GM12878 (cell line): Measurements from ENCODE around the gene NUMB. TPM values are rescaled to one million over a fixed set of nuclear protein-coding genes. Genes with fewer than 3 reads are reported as not detected.
A peak's percentile ranks its signal among the peaks of the same experiment; 100 is the strongest.

ENCODE experiments used
- ATAC-seq: fragments of 200-7000 bp; cut with Tn5 transposase; 3 replicates; pipeline ENCODE4 v1.9.1; 2020; ENCODE audit warnings: mild to moderate bottlenecking, moderate library complexity
- BruUV-seq: library from RNA; stranded (reverse); fragments of 400-500 nt; replicated peaks from 2 replicates; lab custom pipeline; 2021; lab: Mats Ljungman, UMichigan
- CTCF ChIA-PET: fragments of 300-600 bp; sonication (Branson Sonifier 250); formaldehyde crosslinking; extraction: SDS; loops from one replicate; lab custom pipeline; 2021; ENCODE audit warnings: inconsistent platforms; lab: Yijun Ruan, JAX
- POLR2A ChIA-PET: fragments of 350-600 bp; formaldehyde crosslinking; extraction: SDS; loops from one replicate; lab custom pipeline; 2021; ENCODE audit warnings: inconsistent platforms; lab: Charles Lee
- RAD21 ChIA-PET: fragments of 300-600 bp; sonication (Branson Sonifier 250); formaldehyde crosslinking; loops from one replicate; lab custom pipeline; 2023; ENCODE audit warnings: antibody characterized with exemption; ENCODE audit not compliant: unreplicated experiment; lab: Charles Lee
- SMC1A ChIA-PET: fragments of 300-600 bp; sonication (Branson Sonifier 250); formaldehyde crosslinking; loops from one replicate; lab custom pipeline; 2023; ENCODE audit not compliant: unreplicated experiment, uncharacterized antibody; lab: Charles Lee
- DNase-seq: peaks from one replicate; pipeline ENCODE4 v3.0.0-alpha.2; 2011; ENCODE audit warnings: low read depth, low spot score
- FAIRE-seq: peaks from 3 replicates; lab custom pipeline; 2011; peaks lifted over from hg19 to GRCh38; lab: Jason Lieb, UNC
- H2AFZ ChIP-seq: 2 replicates; pipeline ENCODE4 v1.6.0; 2011; ENCODE audit warnings: low read depth, low read length, control low read depth; ENCODE audit not compliant: control insufficient read depth
- H3K27ac ChIP-seq: 2 replicates; pipeline ENCODE4 v1.5.1; 2011; ENCODE audit warnings: control low read depth; ENCODE audit not compliant: control insufficient read depth, insufficient read depth
- H3K27me3 ChIP-seq, 2 experiments: replicated peaks in 1 of 2; 2 replicates each; pipeline versions ENCODE4 v1.6.0 to v1.6.1; 2011; ENCODE audit warnings: low read length in 1 of 2; ENCODE audit not compliant: control insufficient read depth in 2 of 2, insufficient read depth in 2 of 2
- H3K36me3 ChIP-seq, 2 experiments: 2 replicates each; pipeline ENCODE4 v1.5.1; 2011; ENCODE audit warnings: low read length in 1 of 2; ENCODE audit not compliant: control insufficient read depth in 2 of 2, insufficient read depth in 2 of 2
- H3K4me1 ChIP-seq: 2 replicates; pipeline ENCODE4 v1.6.1; 2011; ENCODE audit warnings: mild to moderate bottlenecking, low read length, moderate library complexity, mixed read lengths; ENCODE audit not compliant: control insufficient read depth, insufficient read depth
- H3K4me2 ChIP-seq: 2 replicates; pipeline ENCODE4 v1.6.0; 2011; ENCODE audit warnings: control low read depth; ENCODE audit not compliant: control insufficient read depth, insufficient read depth
- H3K4me3 ChIP-seq: fragments of 200-600 bp; sonication (generic); 2 replicates; pipeline ENCODE4 v1.5.1; 2016
- H3K79me2 ChIP-seq: 2 replicates; pipeline ENCODE4 v1.6.0; 2011; ENCODE audit warnings: low read length; ENCODE audit not compliant: control insufficient read depth, insufficient read depth
- H3K9ac ChIP-seq: 2 replicates; pipeline ENCODE4 v1.8.0; 2011; ENCODE audit warnings: low read length, control low read depth, mixed read lengths; ENCODE audit not compliant: control insufficient read depth, insufficient read depth
- H3K9me3 ChIP-seq: replicated peaks from 3 replicates; pipeline ENCODE4 v1.5.1; 2011; ENCODE audit warnings: mild to moderate bottlenecking, low read length; ENCODE audit not compliant: control insufficient read depth, insufficient read depth
- H4K20me1 ChIP-seq: 2 replicates; pipeline ENCODE4 v1.6.0; 2011; ENCODE audit not compliant: control insufficient read depth, insufficient read depth
- ATF7 ChIP-seq: fragments of 450-650 bp; IDR thresholded peaks from 2 replicates; pipeline ENCODE4 v1.6.1; 2016; ENCODE audit warnings: low read depth, mild to moderate bottlenecking
- BHLHE40 ChIP-seq, 2 experiments: fragments of 450-650 bp in 1 of 2; IDR thresholded peaks; 2 replicates each; pipeline ENCODE4 v1.6.1; 2011 to 2017; ENCODE audit warnings: low read depth in 2 of 2, borderline replicate concordance in 1 of 2, improper control_type of control experiment in 1 of 2, low read length in 1 of 2, mild to moderate bottlenecking in 1 of 2
- CBFB ChIP-seq: IDR thresholded peaks from 2 replicates; pipeline ENCODE4 v1.6.1; 2016; ENCODE audit warnings: antibody characterized with exemption, low read depth
- CBX5 ChIP-seq: sonication (generic); IDR thresholded peaks from 2 replicates; pipeline ENCODE4 v1.6.1; 2016; ENCODE audit warnings: low read depth, moderate library complexity, mild to moderate bottlenecking, inconsistent platforms
- CREM ChIP-seq: IDR thresholded peaks from 2 replicates; pipeline ENCODE4 v1.6.1; 2014; ENCODE audit warnings: antibody characterized with exemption, low read depth
- DPF2 ChIP-seq: fragments of 450-650 bp; IDR thresholded peaks from 2 replicates; pipeline ENCODE4 v1.6.1; 2017; ENCODE audit warnings: mild to moderate bottlenecking
- EED ChIP-seq: sonication (generic); IDR thresholded peaks from 2 replicates; pipeline ENCODE4 v1.6.1; 2016; ENCODE audit warnings: antibody characterized with exemption, low read depth
- EGR1 ChIP-seq, 2 experiments: IDR thresholded peaks; 1 replicate in 1 of 2; 2 replicates in 1 of 2; pipeline ENCODE4 v1.6.1; 2011 to 2012; ENCODE audit warnings: low read depth in 2 of 2, low read length in 2 of 2, borderline replicate concordance in 1 of 2, mild to moderate bottlenecking in 1 of 2, moderate library complexity in 1 of 2
- IKZF1 ChIP-seq: fragments of 450-650 bp; conservative IDR thresholded peaks from 2 replicates; pipeline ENCODE4 v1.6.1; 2017; ENCODE audit warnings: antibody characterized with exemption, mild to moderate bottlenecking
- IKZF2 ChIP-seq, 2 experiments: fragments of 450-650 bp; IDR thresholded peaks; 2 replicates each; pipeline ENCODE4 v1.6.1; 2017; ENCODE audit warnings: mild to moderate bottlenecking in 2 of 2, moderate library complexity in 2 of 2
- KAT2A ChIP-seq: conservative IDR thresholded peaks from 2 replicates; pipeline ENCODE4 v1.6.1; 2011; ENCODE audit warnings: low read depth, low read length; ENCODE audit not compliant: control insufficient read depth
- MEF2A ChIP-seq: IDR thresholded peaks from 2 replicates; pipeline ENCODE4 v1.6.1; 2011; ENCODE audit warnings: low read depth, mild to moderate bottlenecking, low read length, moderate library complexity; ENCODE audit not compliant: insufficient read depth
- NFXL1 ChIP-seq: fragments of 450-650 bp; IDR thresholded peaks from 2 replicates; pipeline ENCODE4 v1.6.1; 2017; ENCODE audit warnings: antibody characterized with exemption, mild to moderate bottlenecking, borderline replicate concordance
- PAX5 ChIP-seq: IDR thresholded peaks from 2 replicates; pipeline ENCODE4 v1.6.1; 2011; ENCODE audit warnings: low read depth, low read length, borderline replicate concordance
- RFX5 ChIP-seq: IDR thresholded peaks from 2 replicates; pipeline ENCODE4 v1.6.1; 2011; ENCODE audit warnings: low read depth, low read length, improper control_type of control experiment
- RUNX3 ChIP-seq: IDR thresholded peaks from 2 replicates; pipeline ENCODE4 v1.6.1; 2012; ENCODE audit warnings: low read length, inconsistent platforms
- SIX5 ChIP-seq: IDR thresholded peaks from 2 replicates; pipeline ENCODE4 v1.6.1; 2011; ENCODE audit warnings: mild to moderate bottlenecking, low read depth, low read length, moderate library complexity; ENCODE audit not compliant: severe bottlenecking
- SMAD5 ChIP-seq: IDR thresholded peaks from 2 replicates; pipeline ENCODE4 v1.6.1; 2016; ENCODE audit warnings: antibody characterized with exemption, low read depth
- SMC3 ChIP-seq: IDR thresholded peaks from 2 replicates; pipeline ENCODE4 v1.6.1; 2011; ENCODE audit warnings: low read length, improper control_type of control experiment, borderline replicate concordance
- WGBS: methylation state at CpG from one replicate; pipeline ENCODE4 v1.1.6; 2016; ENCODE audit warnings: low lambda C conversion rate; ENCODE audit not compliant: insufficient replicate concordance, insufficient coverage; ENCODE audit errors: missing lambda C conversion rate; 5-methylcytosine and 5-hydroxymethylcytosine counted together
- in situ Hi-C: fragments of 300-500 bp; cut with MboI; formaldehyde crosslinking; loops from 9 replicates; pipeline ENCODE4 v1.14.3; 2018; ENCODE audit warnings: mixed read lengths
- intact Hi-C: fragments of 100-400 bp; cut with micrococcal nuclease; formaldehyde crosslinking; loops from one replicate; pipeline ENCODE4 v1.14.2; 2022; ENCODE audit not compliant: unreplicated experiment
- polyA plus RNA-seq, 11 experiments: library from polyadenylated mRNA; depleted of rRNA in 4 of 11; unstranded in 6 of 11; stranded (reverse) in 5 of 11; fragments of >200 nt; fragmentation: Nextera tagmentation in 4 of 11; fragmentation: Illumina TruSeq in 1 of 11; extraction: Ambion mirVana in 4 of 11; extraction: Trizol in 1 of 11; gene quantifications; 1 replicate in 1 of 11; 2 replicates in 10 of 11; pipeline versions ENCODE4 v1.2.1 to v1.2.3, GENCODE V29; 2011 to 2016; ENCODE audit warnings: inconsistent platforms in 2 of 11, missing spikeins in 2 of 11, low read depth in 1 of 11
- total RNA-seq, 4 experiments: library from RNA; depleted of rRNA in 3 of 4; stranded (reverse); fragments of >200 nt in 3 of 4; fragmentation: Illumina TruSeq in 1 of 4; extraction: Trizol in 1 of 4; gene quantifications; 2 replicates each; pipeline versions ENCODE4 v1.2.1 to v1.2.3, GENCODE V29; 2013 to 2021
- TF ChIP-seq, protein P1 (sequence below): fragments of 450-650 bp; IDR thresholded peaks from 2 replicates; pipeline ENCODE4 v1.6.1; 2016; ENCODE audit warnings: mild to moderate bottlenecking
- TF ChIP-seq, protein P2 (sequence below): fragments of 450-650 bp; IDR thresholded peaks from 2 replicates; pipeline ENCODE4 v1.6.1; 2014; ENCODE audit warnings: mild to moderate bottlenecking
- TF ChIP-seq, protein P3 (sequence below): fragments of 450-650 bp; IDR thresholded peaks from 2 replicates; pipeline ENCODE4 v1.6.1; 2017; ENCODE audit warnings: low read depth, mild to moderate bottlenecking, moderate library complexity

The NUMB gene
- total and polyA plus RNA-seq, 10 of the 15 experiments (the other 5 are each of a cell fraction or from before 2014, with no cell fraction given), result 22.0 to 147 (median 48.9) TPM

DNA sequence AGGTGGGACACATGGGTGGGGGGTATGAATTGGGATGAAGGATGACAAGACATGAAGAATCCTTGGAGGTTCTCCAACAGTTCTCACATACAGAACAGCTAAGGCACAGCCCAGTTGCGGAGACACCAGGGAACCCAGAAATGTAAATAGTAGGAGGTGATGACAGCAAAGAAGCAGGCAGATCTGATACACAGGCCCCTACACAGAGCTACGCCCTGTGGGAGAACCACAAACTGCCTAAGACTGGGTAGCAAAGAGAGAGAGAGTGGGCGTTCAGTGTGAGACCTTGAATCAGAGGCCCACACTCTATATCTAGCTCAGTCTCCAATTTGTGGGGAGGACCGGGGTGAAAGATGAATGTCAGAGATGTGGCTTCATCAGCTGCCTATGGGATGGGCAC lies 9.5 kb upstream of the NUMB start:
- H3K9ac ChIP-seq, result no peak overlapping the region
- intact Hi-C loops, result no loop called here
- H3K4me1 ChIP-seq, result peaks cover 31% of the 10 kb centered on the region
- BruUV-seq, result no TSS peak
- in situ Hi-C loops, result loop anchor here (5.0 kb wide), 1 partner anchor 175 kb away; no protein-coding TSS in a partner anchor
- ATAC-seq (peak; percentile 13; the same call in 2 of the 3 replicates), DNase-seq (no peak), FAIRE-seq (peak; percentile 31)
- no peaks in the 10 kb centered on the region for H3K27me3 ChIP-seq
- WGBS, result 66% methylated on average over 4 of the region's 4 CpGs
- RAD21 ChIA-PET, result interaction anchor here (0.6 to 26.5 kb wide), 20 partner anchors 9 to 324 kb away, joined by 3 to 591 read pairs (median 7); partner anchors contain the start of gene NUMB
- H4K20me1 ChIP-seq, result no peaks in the 10 kb centered on the region
- CTCF ChIA-PET, result interaction anchor here (0.9 to 19.2 kb wide), 19 partner anchors 9 to 325 kb away, joined by 3 to 252 read pairs (median 4); no protein-coding TSS in a partner anchor
- H3K4me3 ChIP-seq, result no peak overlapping the region
- no peak overlapping the region for H3K27ac ChIP-seq
- SMC1A ChIA-PET, result interaction anchor here (0.6 to 17.1 kb wide), 19 partner anchors 8 to 295 kb away, joined by 3 to 311 read pairs (median 5); partner anchors contain the start of genes NUMB and RIOX1
- H3K4me2 ChIP-seq, result no peak overlapping the region
- no peak overlapping the region for H2AFZ ChIP-seq
- POLR2A ChIA-PET, result interaction anchor here (0.6 to 7.5 kb wide), 12 partner anchors 10 to 1065 kb away, joined by 3 to 42 read pairs (median 6); partner anchors contain the start of gene NUMB
- H3K9me3 ChIP-seq, result no peaks in the 10 kb centered on the region
- H3K79me2 ChIP-seq, result no peaks in the 10 kb centered on the region
- H3K36me3 ChIP-seq, result no peaks in the 10 kb centered on the region
- TF ChIP-seq BHLHE40 (IDR thresholded peaks at IDR 0.05; ENCODE audit: borderline replicate concordance in 1 of 2, low read depth in 2 of 2, low read length in 1 of 2) (0 out of 4 replicates have a peak, but pooled peaks of 1 of the 2 experiments have one; percentile 8), EED (no peak), SMAD5 (no peak), CBX5 (no peak), IKZF2 (IDR thresholded peaks at IDR 0.05) (peak in 1 of 2 experiments; percentile 34; a peak in 2 of 4 replicates), EGR1 (IDR thresholded peaks at IDR 0.05; ENCODE audit: borderline replicate concordance in 1 of 2, low read depth in 2 of 2, low read length in 2 of 2) (peak in 1 of 2 experiments; percentile 64; a peak in 2 of 3 replicates), CREM (peak; percentile 17; the same call in 1 of the 2 replicates), CBFB (0 out of 2 replicates have a peak, but pooled peaks have one; percentile 26), KAT2A (no peak), RFX5 (no peak), DPF2 (peak; percentile 58; the same call in 1 of the 2 replicates), PAX5 (no peak), SMC3 (no peak), ATF7 (peak; percentile 61), MEF2A (0 out of 2 replicates have a peak, but pooled peaks have one; percentile 11), IKZF1 (peak; percentile 59), NFXL1 (no peak), SIX5 (no peak), RUNX3 (peak; percentile 74)
- TF ChIP-seq, protein P1, sequence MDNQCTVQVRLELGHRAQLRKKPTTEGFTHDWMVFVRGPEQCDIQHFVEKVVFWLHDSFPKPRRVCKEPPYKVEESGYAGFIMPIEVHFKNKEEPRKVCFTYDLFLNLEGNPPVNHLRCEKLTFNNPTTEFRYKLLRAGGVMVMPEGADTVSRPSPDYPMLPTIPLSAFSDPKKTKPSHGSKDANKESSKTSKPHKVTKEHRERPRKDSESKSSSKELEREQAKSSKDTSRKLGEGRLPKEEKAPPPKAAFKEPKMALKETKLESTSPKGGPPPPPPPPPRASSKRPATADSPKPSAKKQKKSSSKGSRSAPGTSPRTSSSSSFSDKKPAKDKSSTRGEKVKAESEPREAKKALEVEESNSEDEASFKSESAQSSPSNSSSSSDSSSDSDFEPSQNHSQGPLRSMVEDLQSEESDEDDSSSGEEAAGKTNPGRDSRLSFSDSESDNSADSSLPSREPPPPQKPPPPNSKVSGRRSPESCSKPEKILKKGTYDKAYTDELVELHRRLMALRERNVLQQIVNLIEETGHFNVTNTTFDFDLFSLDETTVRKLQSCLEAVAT, result 0 out of 2 replicates have a peak, but pooled peaks have one; percentile 22
- TF ChIP-seq, protein P2, sequence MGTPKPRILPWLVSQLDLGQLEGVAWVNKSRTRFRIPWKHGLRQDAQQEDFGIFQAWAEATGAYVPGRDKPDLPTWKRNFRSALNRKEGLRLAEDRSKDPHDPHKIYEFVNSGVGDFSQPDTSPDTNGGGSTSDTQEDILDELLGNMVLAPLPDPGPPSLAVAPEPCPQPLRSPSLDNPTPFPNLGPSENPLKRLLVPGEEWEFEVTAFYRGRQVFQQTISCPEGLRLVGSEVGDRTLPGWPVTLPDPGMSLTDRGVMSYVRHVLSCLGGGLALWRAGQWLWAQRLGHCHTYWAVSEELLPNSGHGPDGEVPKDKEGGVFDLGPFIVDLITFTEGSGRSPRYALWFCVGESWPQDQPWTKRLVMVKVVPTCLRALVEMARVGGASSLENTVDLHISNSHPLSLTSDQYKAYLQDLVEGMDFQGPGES, result no peak
- TF ChIP-seq, protein P3, sequence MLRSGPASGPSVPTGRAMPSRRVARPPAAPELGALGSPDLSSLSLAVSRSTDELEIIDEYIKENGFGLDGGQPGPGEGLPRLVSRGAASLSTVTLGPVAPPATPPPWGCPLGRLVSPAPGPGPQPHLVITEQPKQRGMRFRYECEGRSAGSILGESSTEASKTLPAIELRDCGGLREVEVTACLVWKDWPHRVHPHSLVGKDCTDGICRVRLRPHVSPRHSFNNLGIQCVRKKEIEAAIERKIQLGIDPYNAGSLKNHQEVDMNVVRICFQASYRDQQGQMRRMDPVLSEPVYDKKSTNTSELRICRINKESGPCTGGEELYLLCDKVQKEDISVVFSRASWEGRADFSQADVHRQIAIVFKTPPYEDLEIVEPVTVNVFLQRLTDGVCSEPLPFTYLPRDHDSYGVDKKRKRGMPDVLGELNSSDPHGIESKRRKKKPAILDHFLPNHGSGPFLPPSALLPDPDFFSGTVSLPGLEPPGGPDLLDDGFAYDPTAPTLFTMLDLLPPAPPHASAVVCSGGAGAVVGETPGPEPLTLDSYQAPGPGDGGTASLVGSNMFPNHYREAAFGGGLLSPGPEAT, result 0 out of 2 replicates have a peak, but pooled peaks have one; percentile 41
